K562 (cell line): Measurements from ENCODE around the gene TMCC2. TPM values are rescaled to one million over a fixed set of nuclear protein-coding genes. Genes with fewer than 3 reads are reported as not detected.
A peak's percentile ranks its signal among the peaks of the same experiment; 100 is the strongest.

Experiments used
- ARHGAP35 ChIP-seq: fragments of 450-650 bp; IDR thresholded peaks from 2 replicates; pipeline ENCODE4 v1.6.1; 2018; ENCODE audit not compliant: partially characterized antibody
- CBFA2T3 ChIP-seq: fragments of 450-650 bp; IDR thresholded peaks from 2 replicates; pipeline ENCODE4 v1.6.1; 2017
- CEBPG ChIP-seq, 3 experiments: fragments of 200-800 bp in 1 of 3; sonication (Bioruptor generic) in 1 of 3; sonication (generic) in 1 of 3; formaldehyde crosslinking in 1 of 3; IDR thresholded peaks in 2 of 3; conservative IDR thresholded peaks in 1 of 3; 2 replicates each; pipeline versions ENCODE4 v1.6.1 to v1.8.0; 2016 to 2022; ENCODE audit warnings: missing compliant biosample characterization in 2 of 3, missing genetic modification characterization in 2 of 3, mild to moderate bottlenecking in 1 of 3, missing genetic modification reagents in 1 of 3
- ETV1 ChIP-seq: fragments of 450-650 bp; conservative IDR thresholded peaks from 2 replicates; pipeline ENCODE4 v1.6.1; 2016; ENCODE audit warnings: missing genetic modification characterization, control low read depth, low read depth, missing compliant biosample characterization
- GATAD2A ChIP-seq: fragments of 450-650 bp; IDR thresholded peaks from 2 replicates; pipeline ENCODE4 v1.6.1; 2017
- NFXL1 ChIP-seq: fragments of 450-650 bp; formaldehyde crosslinking; IDR thresholded peaks from 2 replicates; pipeline ENCODE4 v1.4.0; 2021; ENCODE audit warnings: mild to moderate bottlenecking
- POLR2B ChIP-seq: fragments of 450-650 bp; IDR thresholded peaks from 2 replicates; pipeline ENCODE4 v1.6.1; 2018; ENCODE audit warnings: low read depth; ENCODE audit not compliant: partially characterized antibody
- PTBP1 ChIP-seq: fragments of 200-400 bp; formaldehyde crosslinking; IDR thresholded peaks from 2 replicates; pipeline ENCODE4 v1.6.1; 2017; ENCODE audit warnings: low read depth, low read length
- SIRT6 ChIP-seq: IDR thresholded peaks from one replicate; pipeline ENCODE4 v1.6.1; 2012; ENCODE audit warnings: low read depth, mild to moderate bottlenecking, control low read depth, inconsistent platforms, low read length, moderate library complexity
- SMARCC2 ChIP-seq: fragments of 450-650 bp; IDR thresholded peaks from 2 replicates; pipeline ENCODE4 v1.6.1; 2017; ENCODE audit warnings: antibody characterized with exemption, moderate library complexity, mild to moderate bottlenecking, low read depth
- ZEB2 ChIP-seq: fragments of 450-650 bp; IDR thresholded peaks from 2 replicates; pipeline ENCODE4 v1.6.1; 2016
- polyA plus RNA-seq, 8 experiments: library from polyadenylated mRNA; depleted of rRNA in 4 of 8; stranded (reverse) in 5 of 8; unstranded in 3 of 8; fragments of >200 nt; fragmentation: Nextera tagmentation in 2 of 8; fragmentation: Illumina TruSeq in 1 of 8; extraction: Ambion mirVana in 2 of 8; extraction: Trizol in 1 of 8; gene quantifications; 2 replicates each; pipeline versions ENCODE4 v1.2.1 to v1.2.3, GENCODE V29; 2011 to 2014; ENCODE audit warnings: inconsistent platforms in 1 of 8, missing spikeins in 1 of 8
- total RNA-seq, 7 experiments: library from RNA; depleted of rRNA in 6 of 7; stranded (reverse); fragments of >200 nt in 6 of 7; fragmentation: Illumina TruSeq in 2 of 7; extraction: Trizol in 2 of 7; gene quantifications; 2 replicates each; pipeline versions ENCODE4 v1.2.1 to v1.2.3, GENCODE V29; 2011 to 2021; ENCODE audit warnings: low replicate concordance in 1 of 7
- TF ChIP-seq, protein P1 (sequence below): sonication (generic); formaldehyde crosslinking; IDR thresholded peaks from 2 replicates; pipeline ENCODE4 v1.8.0; 2023; ENCODE audit warnings: mild to moderate bottlenecking, missing genetic modification reagents
- TF ChIP-seq, protein P2 (sequence below): fragments of 450-650 bp; formaldehyde crosslinking; IDR thresholded peaks from 2 replicates; pipeline ENCODE4 v1.4.0; 2022; ENCODE audit warnings: missing genetic modification characterization
- TF ChIP-seq, protein P3 (sequence below): sonication (generic); formaldehyde crosslinking; IDR thresholded peaks from 2 replicates; pipeline ENCODE4 v1.8.0; 2022; ENCODE audit warnings: mild to moderate bottlenecking, missing genetic modification reagents
- TF ChIP-seq, protein P4 (sequence below): fragments of 450-650 bp; IDR thresholded peaks from 2 replicates; pipeline ENCODE4 v1.6.1; 2017; ENCODE audit warnings: antibody characterized with exemption, mild to moderate bottlenecking
- TF ChIP-seq, protein P5 (sequence below): sonication (generic); formaldehyde crosslinking; IDR thresholded peaks from 2 replicates; pipeline ENCODE4 v1.8.1; 2022; ENCODE audit warnings: missing genetic modification reagents

TMCC2 gene
- total and polyA plus RNA-seq, 9 of the 15 experiments (the other 6 are each of a cell fraction or from before 2014, with no cell fraction given), result 0.06 to 1.8 (median 0.98) TPM

DNA sequence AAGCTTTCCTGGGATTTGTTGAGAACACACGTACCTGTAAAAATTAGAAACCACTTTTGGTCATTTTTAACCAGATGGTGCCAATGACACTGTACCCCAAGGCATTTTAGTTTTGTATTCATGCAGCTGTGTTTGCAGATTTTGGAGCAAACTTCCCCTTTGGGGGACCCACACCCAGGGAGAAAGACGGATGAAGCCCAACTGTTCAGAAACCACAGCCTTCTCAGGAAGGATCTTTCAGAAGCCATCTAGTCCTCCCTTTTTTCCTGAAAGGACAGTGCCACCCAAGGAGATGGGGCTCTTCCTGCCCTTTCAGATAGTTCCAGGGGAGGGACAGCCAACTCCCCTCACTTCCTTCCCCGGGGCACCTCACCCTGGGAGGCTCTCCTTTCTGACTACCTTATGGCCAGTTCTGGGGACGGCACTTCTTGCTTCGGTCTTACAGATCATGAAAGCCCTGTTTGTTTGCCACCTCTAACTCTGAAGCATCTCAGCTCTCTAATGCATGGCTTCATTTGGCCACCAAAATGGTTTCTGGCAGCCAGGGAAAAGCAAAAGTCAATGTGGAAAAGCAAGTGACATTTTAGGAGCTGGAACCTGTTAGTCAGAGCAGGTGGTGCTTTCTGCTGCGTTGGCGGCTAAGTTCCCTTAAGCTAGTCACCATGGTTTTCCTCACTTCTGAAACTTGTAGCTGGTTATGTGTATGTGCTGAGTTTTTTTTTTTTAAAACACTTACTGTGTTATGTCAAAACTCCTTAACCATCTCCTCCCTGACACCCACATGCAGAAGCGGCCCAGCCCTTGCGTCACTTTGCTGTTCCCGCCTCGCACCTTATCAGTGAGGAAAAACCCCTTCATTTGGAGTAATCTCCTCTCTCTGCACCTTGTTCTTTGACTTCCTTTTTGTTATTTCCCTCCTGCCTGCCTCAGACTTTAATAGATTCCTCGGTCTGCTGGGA is 10.1 kb downstream of the TMCC2 start (continued):
- TF ChIP-seq, protein P1, sequence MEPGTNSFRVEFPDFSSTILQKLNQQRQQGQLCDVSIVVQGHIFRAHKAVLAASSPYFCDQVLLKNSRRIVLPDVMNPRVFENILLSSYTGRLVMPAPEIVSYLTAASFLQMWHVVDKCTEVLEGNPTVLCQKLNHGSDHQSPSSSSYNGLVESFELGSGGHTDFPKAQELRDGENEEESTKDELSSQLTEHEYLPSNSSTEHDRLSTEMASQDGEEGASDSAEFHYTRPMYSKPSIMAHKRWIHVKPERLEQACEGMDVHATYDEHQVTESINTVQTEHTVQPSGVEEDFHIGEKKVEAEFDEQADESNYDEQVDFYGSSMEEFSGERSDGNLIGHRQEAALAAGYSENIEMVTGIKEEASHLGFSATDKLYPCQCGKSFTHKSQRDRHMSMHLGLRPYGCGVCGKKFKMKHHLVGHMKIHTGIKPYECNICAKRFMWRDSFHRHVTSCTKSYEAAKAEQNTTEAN (CRISPR knock-in tag), result no peak
- TF ChIP-seq, protein P2, sequence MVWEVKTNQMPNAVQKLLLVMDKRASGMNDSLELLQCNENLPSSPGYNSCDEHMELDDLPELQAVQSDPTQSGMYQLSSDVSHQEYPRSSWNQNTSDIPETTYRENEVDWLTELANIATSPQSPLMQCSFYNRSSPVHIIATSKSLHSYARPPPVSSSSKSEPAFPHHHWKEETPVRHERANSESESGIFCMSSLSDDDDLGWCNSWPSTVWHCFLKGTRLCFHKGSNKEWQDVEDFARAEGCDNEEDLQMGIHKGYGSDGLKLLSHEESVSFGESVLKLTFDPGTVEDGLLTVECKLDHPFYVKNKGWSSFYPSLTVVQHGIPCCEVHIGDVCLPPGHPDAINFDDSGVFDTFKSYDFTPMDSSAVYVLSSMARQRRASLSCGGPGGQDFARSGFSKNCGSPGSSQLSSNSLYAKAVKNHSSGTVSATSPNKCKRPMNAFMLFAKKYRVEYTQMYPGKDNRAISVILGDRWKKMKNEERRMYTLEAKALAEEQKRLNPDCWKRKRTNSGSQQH (CRISPR knock-in tag), result no peak
- TF ChIP-seq ZEB2 (peak; percentile 68; the same call in 1 of the 2 replicates), SIRT6 (no peak), PTBP1 (no peak), CEBPG (CRISPR knock-in tag; IDR thresholded peaks at IDR 0.05) (peak; percentile 91), CEBPG (tag; conservative IDR thresholded peaks at IDR 0.05 in 1 of 2, IDR thresholded peaks at IDR 0.05 in 1 of 2) (peak; percentile 38 to 78; a peak in 3 of 4 replicates), ETV1 (tag) (peak; percentile 53), ARHGAP35 (no peak), POLR2B (no peak), SMARCC2 (no peak), CBFA2T3 (peak; percentile 87), NFXL1 (no peak), GATAD2A (no peak)
- TF ChIP-seq, protein P3, sequence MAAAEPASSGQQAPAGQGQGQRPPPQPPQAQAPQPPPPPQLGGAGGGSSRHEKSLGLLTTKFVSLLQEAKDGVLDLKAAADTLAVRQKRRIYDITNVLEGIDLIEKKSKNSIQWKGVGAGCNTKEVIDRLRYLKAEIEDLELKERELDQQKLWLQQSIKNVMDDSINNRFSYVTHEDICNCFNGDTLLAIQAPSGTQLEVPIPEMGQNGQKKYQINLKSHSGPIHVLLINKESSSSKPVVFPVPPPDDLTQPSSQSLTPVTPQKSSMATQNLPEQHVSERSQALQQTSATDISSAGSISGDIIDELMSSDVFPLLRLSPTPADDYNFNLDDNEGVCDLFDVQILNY (CRISPR knock-in tag), result no peak
- TF ChIP-seq, protein P4, sequence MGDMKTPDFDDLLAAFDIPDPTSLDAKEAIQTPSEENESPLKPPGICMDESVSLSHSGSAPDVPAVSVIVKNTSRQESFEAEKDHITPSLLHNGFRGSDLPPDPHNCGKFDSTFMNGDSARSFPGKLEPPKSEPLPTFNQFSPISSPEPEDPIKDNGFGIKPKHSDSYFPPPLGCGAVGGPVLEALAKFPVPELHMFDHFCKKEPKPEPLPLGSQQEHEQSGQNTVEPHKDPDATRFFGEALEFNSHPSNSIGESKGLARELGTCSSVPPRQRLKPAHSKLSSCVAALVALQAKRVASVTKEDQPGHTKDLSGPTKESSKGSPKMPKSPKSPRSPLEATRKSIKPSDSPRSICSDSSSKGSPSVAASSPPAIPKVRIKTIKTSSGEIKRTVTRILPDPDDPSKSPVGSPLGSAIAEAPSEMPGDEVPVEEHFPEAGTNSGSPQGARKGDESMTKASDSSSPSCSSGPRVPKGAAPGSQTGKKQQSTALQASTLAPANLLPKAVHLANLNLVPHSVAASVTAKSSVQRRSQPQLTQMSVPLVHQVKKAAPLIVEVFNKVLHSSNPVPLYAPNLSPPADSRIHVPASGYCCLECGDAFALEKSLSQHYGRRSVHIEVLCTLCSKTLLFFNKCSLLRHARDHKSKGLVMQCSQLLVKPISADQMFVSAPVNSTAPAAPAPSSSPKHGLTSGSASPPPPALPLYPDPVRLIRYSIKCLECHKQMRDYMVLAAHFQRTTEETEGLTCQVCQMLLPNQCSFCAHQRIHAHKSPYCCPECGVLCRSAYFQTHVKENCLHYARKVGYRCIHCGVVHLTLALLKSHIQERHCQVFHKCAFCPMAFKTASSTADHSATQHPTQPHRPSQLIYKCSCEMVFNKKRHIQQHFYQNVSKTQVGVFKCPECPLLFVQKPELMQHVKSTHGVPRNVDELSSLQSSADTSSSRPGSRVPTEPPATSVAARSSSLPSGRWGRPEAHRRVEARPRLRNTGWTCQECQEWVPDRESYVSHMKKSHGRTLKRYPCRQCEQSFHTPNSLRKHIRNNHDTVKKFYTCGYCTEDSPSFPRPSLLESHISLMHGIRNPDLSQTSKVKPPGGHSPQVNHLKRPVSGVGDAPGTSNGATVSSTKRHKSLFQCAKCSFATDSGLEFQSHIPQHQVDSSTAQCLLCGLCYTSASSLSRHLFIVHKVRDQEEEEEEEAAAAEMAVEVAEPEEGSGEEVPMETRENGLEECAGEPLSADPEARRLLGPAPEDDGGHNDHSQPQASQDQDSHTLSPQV, result peak; percentile 64; the same call in 1 of the 2 replicates
- TF ChIP-seq, protein P5, sequence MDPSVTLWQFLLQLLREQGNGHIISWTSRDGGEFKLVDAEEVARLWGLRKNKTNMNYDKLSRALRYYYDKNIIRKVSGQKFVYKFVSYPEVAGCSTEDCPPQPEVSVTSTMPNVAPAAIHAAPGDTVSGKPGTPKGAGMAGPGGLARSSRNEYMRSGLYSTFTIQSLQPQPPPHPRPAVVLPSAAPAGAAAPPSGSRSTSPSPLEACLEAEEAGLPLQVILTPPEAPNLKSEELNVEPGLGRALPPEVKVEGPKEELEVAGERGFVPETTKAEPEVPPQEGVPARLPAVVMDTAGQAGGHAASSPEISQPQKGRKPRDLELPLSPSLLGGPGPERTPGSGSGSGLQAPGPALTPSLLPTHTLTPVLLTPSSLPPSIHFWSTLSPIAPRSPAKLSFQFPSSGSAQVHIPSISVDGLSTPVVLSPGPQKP, result no peak
